Progenitor cell of endocrine pancreas (in vitro differentiated cells): ENCODE results near the gene CHST10. TPM values are rescaled to one million over a fixed set of nuclear protein-coding genes. Genes with fewer than 3 reads are reported as not detected.

Experiments used
- DNase-seq: peaks from one replicate; pipeline ENCODE4 v3.0.0; 2021; ENCODE audit warnings: low spot score; ENCODE audit not compliant: unreplicated experiment
- H3K27ac Mint-ChIP-seq: 2 replicates; pipeline ENCODE4 v1.8.0; 2021; ENCODE audit warnings: mild to moderate bottlenecking, moderate library complexity, mixed read lengths
- H3K27me3 Mint-ChIP-seq: 2 replicates; pipeline ENCODE4 v1.8.0; 2021; ENCODE audit warnings: mixed read lengths
- H3K36me3 Mint-ChIP-seq: 2 replicates; pipeline ENCODE4 v1.8.0; 2022; ENCODE audit warnings: mixed read lengths; ENCODE audit not compliant: insufficient read depth
- H3K4me1 Mint-ChIP-seq: 2 replicates; pipeline ENCODE4 v1.8.0; 2021; ENCODE audit warnings: low read depth, mixed read lengths
- H3K4me3 Mint-ChIP-seq: 2 replicates; pipeline ENCODE4 v1.8.0; 2021; ENCODE audit warnings: low read depth, mild to moderate bottlenecking, moderate library complexity, mixed read lengths
- H3K9me3 Mint-ChIP-seq: 2 replicates; pipeline ENCODE4 v1.8.0; 2021; ENCODE audit warnings: low read depth, mixed read lengths
- CTCF ChIP-seq: fragments of 200-600 bp; sonication (generic); IDR thresholded peaks from one replicate; pipeline ENCODE4 v1.5.0; 2021; ENCODE audit warnings: antibody characterized with exemption, mild to moderate bottlenecking; ENCODE audit not compliant: unreplicated experiment
- total RNA-seq: library from RNA; stranded (reverse); gene quantifications from 2 replicates; pipeline ENCODE4 v1.2.1, GENCODE V29; 2021

The CHST10 gene
- total RNA-seq, 1 donor from 2014 or later: 22.1 TPM

- H3K27me3 Mint-ChIP-seq: no peaks in the 10 kb centered on the region
- TF ChIP-seq CTCF: no peak
- no peak overlapping the region for H3K4me3 Mint-ChIP-seq
- peaks cover 9% of the 10 kb centered on the region for H3K36me3 Mint-ChIP-seq
- H3K9me3 Mint-ChIP-seq: no peaks in the 10 kb centered on the region
- peaks cover 4% of the 10 kb centered on the region for H3K4me1 Mint-ChIP-seq
- H3K27ac Mint-ChIP-seq: no peak overlapping the region
- DNase-seq: no peak
These were observed 10.4 kb downstream of the CHST10 start for GRCh38 chr2:100407073-100407472.

GRCh38 chr2:100406120-100406508 lies 11.4 kb downstream of the CHST10 start:
- DNase-seq: no peak
- Mint-ChIP-seq H3K4me1 (peaks cover 4% of the 10 kb centered on the region), H3K27me3 (no peaks in the 10 kb centered on the region), H3K36me3 (peaks cover 13% of the 10 kb centered on the region), H3K4me3 (no peak overlapping the region), H3K27ac (no peak overlapping the region), H3K9me3 (no peaks in the 10 kb centered on the region)
- TF ChIP-seq CTCF: no peak

GRCh38 chr2:100405403-100406119 lies 11.9 kb downstream of the CHST10 start:
- TF ChIP-seq CTCF: no peak
- no peak for DNase-seq
- Mint-ChIP-seq H3K27ac (no peak overlapping the region), H3K4me1 (peaks cover 4% of the 10 kb centered on the region), H3K27me3 (no peaks in the 10 kb centered on the region), H3K4me3 (no peak overlapping the region), H3K9me3 (no peaks in the 10 kb centered on the region), H3K36me3 (peaks cover 14% of the 10 kb centered on the region)

- Mint-ChIP-seq H3K27ac (no peak overlapping the region), H3K27me3 (no peaks in the 10 kb centered on the region), H3K4me1 (peaks cover 4% of the 10 kb centered on the region), H3K36me3 (peaks cover 16% of the 10 kb centered on the region), H3K4me3 (no peak overlapping the region), H3K9me3 (no peaks in the 10 kb centered on the region)
- no peak for DNase-seq
- no peak for TF ChIP-seq CTCF
These were observed 13.1 kb downstream of the CHST10 start for GRCh38 chr2:100404411-100404810.

GRCh38 chr2:100403722-100404121 lies 13.7 kb downstream of the CHST10 start:
- Mint-ChIP-seq H3K36me3 (peaks cover 16% of the 10 kb centered on the region), H3K4me3 (no peak overlapping the region), H3K4me1 (peaks cover 4% of the 10 kb centered on the region), H3K27ac (no peak overlapping the region), H3K27me3 (no peaks in the 10 kb centered on the region), H3K9me3 (no peaks in the 10 kb centered on the region)
- TF ChIP-seq CTCF: no peak
- DNase-seq: no peak
